M059J (cell line): ENCODE measurements around the gene KLHDC10. TPM values are rescaled to one million over a fixed set of nuclear protein-coding genes. Genes with fewer than 3 reads are reported as not detected.
"Not testable (repeated sequence)": the region's sequence is repeated elsewhere in the genome, so short reads cannot be mapped to it uniquely, and the experiment has no call there.

Source experiments
- DNase-seq: peaks from one replicate; pipeline ENCODE4 v3.0.0-alpha.2; 2012; ENCODE audit warnings: low read depth
- total RNA-seq: library from RNA; depleted of rRNA; stranded (reverse); fragments of >200 nt; shearing (Covaris generic); gene quantifications from 2 replicates; pipeline ENCODE4 v1.2.3, GENCODE V29; 2014; rRNA removed

KLHDC10 gene
- total RNA-seq, 1 experiment from 2014 or later: 36.6 TPM

DNA sequence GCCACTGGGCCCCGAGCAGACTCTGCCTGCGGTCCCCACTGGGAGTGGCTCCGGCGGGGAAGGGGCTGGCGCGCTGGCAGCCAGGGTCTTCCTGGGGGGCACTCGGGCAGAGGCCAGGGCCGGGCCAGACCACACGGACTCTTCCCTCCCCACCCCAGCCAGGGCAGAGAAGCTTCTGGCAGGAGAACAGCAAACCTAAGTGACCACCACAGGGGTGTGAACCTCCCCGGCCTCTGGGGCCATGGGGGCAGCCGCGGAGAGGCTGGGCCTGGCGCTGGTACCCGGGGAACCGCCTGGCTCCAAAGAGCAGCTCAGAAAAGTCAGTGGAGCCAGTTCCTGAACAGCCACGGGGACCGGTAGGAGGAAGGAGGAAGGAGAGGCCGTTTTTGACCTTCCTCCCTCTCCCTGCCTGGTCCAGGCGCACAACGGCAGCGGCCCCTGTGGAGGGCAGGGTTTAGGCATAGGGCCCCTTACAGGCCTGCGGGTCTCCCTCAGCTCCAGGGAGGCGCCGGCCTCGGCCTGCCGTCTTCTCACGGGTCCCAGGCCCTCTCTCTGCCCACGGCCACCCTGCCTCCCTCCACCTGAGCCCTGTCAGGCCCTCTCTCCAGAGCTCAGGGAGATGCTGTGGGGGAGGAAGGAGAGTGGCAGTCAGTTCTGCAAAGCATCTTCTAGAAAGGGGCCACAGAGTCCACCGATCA lies 83.0 kb downstream of the KLHDC10 start:
- DNase-seq: no peak

DNA sequence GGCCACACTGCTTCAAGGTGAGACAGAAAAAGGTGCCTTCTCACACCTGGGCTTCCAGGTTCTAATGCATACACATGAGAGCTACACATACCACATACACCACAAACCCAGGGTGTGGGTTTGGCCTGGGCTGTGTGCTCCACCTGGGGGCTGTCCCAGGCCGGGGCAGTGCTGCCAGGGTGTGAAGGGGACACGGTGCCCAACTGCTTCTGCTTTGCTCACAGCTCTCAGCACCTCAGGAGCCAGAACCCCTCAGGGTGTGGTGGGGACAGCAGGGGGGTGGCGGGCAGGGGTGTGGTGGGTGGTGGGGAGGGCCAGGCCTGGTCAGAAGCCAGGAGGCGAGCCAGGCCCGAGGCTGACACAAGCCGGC lies 83.8 kb downstream of the KLHDC10 start:
- DNase-seq: peak; percentile 17

DNA sequence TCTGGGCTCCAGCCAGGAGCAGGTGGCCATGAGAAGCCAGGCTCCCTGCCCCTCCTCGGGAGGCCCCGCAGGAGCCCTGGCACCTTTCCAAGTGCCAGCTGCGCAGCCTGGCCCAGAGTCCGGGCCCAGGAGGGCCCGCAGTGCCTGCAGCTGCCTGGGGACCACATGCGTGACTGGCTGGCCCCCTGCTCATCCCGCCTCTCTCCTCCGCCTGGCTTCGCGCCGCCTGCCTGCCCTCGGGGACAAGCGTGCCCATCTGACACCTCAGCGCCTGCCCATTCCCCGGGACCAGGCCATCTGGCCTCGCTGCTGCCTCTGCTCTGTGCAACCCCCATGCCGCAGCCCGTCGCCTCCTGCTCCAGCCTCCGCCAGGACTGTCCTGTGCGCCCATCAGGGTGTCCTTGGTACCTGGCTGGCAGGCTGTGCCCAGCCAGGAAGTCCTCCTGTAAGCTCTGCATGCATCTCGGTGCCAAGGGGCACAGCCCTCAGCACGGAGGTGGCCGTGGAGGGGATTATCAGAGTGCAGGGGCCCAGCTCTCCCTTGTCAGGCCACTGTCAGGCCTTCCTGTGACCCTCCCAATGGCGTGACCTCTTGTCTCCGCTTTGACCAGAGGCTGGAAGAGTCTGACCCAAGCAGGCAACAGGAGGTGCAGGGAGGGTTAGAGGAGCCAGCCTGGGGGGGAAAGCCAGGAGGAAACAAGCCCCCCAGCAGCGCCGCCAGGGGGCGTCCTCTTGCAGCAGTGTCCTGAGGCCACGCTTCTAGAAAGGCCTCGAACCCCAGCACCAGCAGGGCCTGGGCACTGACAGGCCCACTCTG lies 84.4 kb downstream of the KLHDC10 start:
- DNase-seq: no peak

DNA sequence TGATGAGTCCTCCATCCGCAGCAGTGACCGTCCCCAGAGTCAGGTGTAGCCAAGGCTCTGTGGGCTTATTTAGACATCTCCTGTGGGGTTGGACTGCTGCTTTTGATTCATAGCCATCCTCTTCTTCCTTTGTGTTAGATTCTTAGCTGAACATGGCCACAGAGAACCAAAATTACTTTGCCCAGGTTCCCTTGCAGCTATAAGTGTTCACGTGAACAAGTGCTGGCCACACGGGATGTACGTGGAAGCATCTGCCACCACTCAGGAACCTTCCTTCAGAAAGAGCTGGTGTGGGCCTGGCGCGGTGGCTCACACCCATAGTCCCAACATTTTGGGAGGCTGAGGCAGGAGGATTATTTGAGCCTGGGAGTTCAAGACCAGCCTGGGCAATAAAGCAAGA lies 85.8 kb downstream of the KLHDC10 start:
- no peak for DNase-seq

DNA sequence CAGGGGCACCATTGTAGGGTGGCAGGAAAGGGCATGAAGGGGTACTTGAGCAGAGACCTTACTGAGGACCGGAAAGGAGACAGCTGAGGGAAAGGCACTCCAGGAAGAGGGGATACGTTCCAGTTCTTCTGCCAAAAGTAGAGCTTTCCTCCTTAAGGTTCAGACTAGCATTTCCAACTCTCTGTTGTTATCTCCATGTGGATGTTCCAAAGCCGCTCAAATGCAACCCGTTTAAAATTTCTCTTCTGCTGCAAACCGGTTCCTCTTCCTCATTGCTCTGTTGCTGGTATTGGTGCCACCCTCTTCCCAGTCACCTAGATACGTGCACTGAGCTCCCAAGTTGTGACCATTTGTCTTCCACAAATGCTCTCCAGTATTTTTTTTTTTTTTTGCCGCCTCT lies 87.4 kb downstream of the KLHDC10 start:
- no peak for DNase-seq

DNA sequence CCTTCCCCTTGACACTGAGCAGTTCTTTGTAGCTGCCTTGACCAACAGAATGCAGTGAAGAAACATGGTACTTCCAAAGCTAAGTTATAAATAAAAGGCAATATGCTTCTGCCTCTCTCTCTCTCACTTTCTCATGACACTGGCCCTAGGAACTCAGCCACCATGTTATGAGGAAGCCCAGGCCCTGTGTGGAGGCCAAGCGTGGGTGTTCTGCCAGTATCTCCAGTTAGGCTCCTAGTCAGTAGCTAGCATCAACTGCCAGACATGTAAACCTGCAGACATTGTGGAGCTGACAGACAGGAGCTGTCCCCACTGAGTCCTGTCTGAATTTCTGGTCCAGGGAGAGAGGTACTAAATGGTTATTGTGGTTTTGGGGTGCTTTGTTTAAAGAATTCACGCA lies 89.7 kb downstream of the KLHDC10 start:
- no peak for DNase-seq

DNA sequence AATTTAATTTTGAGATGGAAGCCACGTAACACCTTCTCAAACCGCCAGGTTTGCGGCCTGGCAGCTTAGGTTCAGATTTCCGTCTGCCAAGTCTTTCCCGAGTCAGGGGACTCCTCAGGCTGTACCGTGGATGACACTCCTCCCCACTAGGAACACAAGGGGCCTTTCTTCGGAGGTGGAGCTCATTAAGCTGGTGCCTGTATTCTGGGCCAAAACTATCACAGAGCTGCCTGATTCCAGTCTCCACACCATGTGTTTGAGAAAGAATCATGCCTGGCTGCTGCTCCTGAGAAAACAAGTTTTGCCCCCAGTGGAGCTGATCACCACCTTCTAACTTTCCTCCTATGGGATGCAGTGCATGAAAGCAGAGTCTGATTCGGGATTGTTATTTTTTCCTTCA lies 90.1 kb downstream of the KLHDC10 start:
- no peak for DNase-seq

DNA sequence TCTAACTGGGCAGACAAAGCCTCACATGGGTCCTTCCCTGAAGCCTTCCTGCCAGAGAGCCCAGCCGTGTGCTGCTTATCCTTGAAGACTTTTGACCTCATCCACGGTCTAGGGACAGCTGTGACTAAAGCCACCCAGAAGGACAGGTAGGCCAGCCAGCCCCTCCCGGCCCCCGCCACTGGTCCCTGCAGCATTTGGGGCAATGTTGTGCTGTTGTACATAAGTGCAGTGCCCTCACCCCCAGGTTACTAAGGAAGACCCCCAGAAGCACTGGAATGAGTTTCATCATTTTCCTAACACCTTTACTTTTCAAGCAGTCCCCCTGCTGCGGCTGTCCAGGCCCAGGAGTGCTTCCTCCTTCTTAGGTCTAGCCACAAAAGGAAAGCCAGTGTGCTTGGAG lies 91.9 kb downstream of the KLHDC10 start:
- DNase-seq: no peak

DNA sequence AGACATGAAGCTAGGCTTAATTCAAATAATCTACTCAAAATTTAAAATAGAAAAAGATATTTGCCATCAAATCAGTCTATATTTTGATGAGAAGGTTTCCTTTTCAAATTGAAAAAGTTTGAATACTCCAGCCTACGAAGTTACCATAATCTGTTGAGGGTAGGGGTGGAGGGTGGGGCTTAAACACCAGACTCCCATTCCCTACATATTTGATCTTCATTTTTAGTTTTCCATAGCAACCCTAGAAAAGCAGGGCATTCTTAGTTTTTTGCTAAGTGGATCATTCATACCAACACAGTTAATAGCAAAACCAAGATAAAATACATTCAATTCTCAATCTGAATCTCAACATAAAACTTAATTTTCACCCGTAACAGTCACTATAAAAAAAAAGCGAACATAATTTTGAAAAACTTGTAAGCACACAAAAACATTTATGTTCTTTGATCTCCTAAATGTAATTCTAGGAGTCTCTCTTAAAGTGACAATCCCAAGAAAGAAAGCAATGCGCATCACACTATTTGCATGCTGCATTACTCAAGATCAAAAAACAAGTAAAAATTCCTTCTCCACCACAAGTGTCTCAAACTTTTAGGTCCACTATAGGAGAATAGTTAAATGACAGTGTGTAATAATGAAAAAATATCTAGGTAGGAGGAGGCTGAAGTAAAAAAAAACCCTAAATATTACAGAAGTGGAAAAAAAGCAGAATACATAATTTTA lies 104.1 kb downstream of the KLHDC10 start:
- no peak for DNase-seq

DNA sequence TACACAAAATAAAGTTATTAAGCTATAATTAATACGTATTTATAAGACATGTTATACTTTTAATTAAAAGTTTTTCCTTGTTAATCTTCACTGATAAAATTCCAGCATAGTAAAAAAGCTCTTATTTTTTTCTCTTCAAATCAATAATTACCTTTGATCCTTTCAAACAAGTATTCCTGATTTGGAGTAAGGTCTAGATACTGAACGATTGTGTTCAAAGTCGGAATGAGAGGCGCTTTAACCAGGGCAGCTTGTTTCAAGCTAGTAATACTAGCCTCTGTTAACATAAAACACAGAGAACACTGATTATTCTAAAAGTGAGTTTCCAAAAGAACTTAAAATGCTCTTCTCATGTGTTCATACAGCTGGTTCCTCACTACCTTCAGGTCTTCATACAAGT lies 107.9 kb downstream of the KLHDC10 start:
- no peak for DNase-seq

DNA sequence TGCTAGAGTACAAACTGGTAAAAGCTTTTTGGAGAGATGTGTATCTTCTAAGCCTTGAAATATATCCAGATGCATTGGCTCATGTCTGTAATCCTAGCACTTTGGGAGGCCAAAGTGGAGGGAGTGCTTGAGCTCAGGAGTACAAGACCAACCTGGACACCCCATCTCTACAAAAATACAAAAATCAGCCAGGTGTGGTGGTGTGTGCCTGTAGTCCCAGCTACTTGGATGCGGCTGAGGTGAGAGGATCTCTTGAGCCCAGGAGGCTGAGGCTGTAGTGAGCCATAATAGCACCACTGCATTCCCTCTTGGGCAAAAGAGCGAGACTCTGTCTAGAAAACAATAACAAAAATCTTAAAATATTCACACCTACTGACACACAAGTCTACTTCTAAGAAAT lies 109.3 kb downstream of the KLHDC10 start:
- no peak for DNase-seq

DNA sequence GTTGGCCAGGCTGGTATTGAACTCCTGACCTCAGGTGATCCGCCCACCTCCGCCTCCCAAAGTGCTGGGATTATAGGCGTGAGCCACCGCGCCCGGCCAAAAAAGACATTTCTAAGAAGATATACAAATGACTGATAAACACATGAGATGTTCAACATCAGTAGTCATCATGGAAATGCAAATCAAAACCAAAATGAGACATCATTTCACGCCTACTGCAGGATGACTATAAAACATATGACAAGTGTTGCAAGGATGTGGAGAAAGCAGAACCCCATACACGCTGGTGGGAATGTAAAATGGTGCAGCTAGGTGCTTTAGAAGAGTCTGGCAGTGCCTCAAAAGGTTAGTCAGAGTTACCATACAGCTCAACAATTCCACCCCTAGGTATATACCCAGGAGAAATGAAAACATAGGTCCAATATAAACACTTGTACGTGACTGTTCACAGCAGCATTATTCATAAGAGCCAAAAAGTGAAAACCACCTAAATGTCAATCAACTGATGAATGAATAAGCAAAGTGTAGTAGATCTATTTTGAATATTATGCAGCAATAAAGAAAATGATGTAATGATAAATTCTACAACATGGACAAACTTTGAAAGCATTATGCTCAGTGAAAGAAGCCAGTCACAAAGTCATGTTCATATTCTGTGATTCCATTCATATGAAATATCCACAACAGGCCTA lies 110.4 kb downstream of the KLHDC10 start:
- peak; percentile 94 for DNase-seq

DNA sequence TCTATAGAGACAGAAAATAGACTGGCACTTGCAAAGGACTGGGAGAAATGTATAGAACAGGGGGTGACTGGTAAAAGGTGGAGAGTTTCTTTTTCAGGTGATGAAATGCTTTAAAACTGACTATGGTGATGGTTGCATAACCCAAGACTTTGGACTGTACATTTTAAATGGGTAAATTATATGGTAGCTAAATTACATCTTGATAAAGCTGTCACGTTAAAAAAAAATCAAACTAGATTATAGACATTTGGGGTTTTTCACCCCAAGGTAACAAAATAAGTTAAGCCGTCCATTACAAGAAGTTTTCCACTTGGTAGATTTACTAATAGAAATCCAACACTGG lies 110.9 kb downstream of the KLHDC10 start:
- no peak for DNase-seq

DNA sequence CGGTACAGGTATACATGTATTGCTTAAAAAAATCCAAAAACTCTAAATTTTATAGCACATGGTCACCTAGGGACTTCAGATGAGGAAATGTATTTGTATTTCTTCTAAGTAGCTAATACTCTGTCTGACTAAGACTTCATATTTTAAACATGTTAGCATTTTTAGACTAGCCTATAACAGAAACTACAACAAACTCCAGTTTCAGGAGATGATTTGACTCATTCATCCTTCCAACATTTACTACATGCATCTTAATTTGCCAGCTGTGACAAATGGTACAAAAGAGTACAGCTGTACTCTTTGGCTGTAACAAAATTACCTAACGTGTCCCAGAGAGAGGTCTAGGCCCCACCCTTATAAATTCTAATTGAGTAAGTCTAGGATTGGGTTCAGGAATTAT lies 112.7 kb downstream of the KLHDC10 start:
- DNase-seq: peak; percentile 7

DNA sequence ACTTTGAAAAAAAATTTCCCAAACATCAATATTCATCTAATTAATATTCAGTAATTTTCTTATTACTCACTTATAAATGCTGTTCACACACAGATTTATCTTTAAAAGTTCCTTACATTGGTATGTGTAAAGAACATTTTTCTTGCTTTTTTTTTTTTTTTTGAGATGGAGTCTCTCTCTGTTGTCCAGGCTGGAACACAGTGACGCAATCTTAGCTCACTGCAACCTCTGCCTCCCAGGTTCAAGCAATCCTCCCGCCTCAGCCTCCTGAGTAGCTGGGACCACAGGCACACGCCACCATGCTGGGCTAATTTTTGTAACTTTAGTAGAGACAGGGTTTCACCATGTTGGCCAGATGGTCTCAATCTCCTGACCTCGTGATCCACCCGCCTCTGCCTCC lies 114.0 kb downstream of the KLHDC10 start:
- DNase-seq: not testable (repeated sequence)

Other genes with a start within 250 kb of the KLHDC10 start
- 60.5 and 98.3 TPM in 2 replicates for gene UBE2H, start 117.6 kb upstream of the KLHDC10 start, total RNA-seq
- 38.3 and 45.3 TPM in 2 replicates for gene ZC3HC1, start 19.2 kb upstream of the KLHDC10 start, total RNA-seq
- gene TMEM209, start 134.9 kb downstream of the KLHDC10 start, total RNA-seq: 22.7 and 28.9 TPM in 2 replicates
- not detected in 2 replicates for gene SSMEM1, start 137.3 kb downstream of the KLHDC10 start, total RNA-seq
- 0.17 and 3.0 TPM in 2 replicates for gene CPA2, start 196.3 kb downstream of the KLHDC10 start, total RNA-seq
- gene CPA4, start 222.6 kb downstream of the KLHDC10 start, total RNA-seq: 564 and 723 TPM in 2 replicates